Stimulated activated naive CD4-positive, alpha-beta T cell treated with Interleukin-2 at 50 U/mL for 16 hours (primary cell): ENCODE measurements around the gene CLASP1.
"Not testable (repeated sequence)": the region's sequence is repeated elsewhere in the genome, so short reads cannot be mapped to it uniquely, and the experiment has no call there.

ENCODE experiments used
- DNase-seq: peaks from one replicate; lab custom pipeline; 2025; lab: John Stamatoyannopoulos, UW

The CLASP1 gene

GRCh38 chr2:121502781-121503180 is 146.5 kb downstream of the CLASP1 start:
- no peak for DNase-seq

- no peak for DNase-seq
Observed at GRCh38 chr2:121502246-121502645, 147.0 kb downstream of the CLASP1 start.

GRCh38 chr2:121501554-121501953 is 147.7 kb downstream of the CLASP1 start:
- DNase-seq: no peak

GRCh38 chr2:121501031-121501430 is 148.2 kb downstream of the CLASP1 start:
- no peak for DNase-seq

- DNase-seq: no peak
Observed at GRCh38 chr2:121498731-121499130, 150.5 kb downstream of the CLASP1 start.

- no peak for DNase-seq
Observed at GRCh38 chr2:121492409-121492808, 156.9 kb downstream of the CLASP1 start.

GRCh38 chr2:121491518-121491917 is 157.7 kb downstream of the CLASP1 start:
- no peak for DNase-seq

- DNase-seq: no peak
Observed at GRCh38 chr2:121490584-121491133, 158.6 kb downstream of the CLASP1 start.

GRCh38 chr2:121489911-121490583 is 159.2 kb downstream of the CLASP1 start:
- DNase-seq: no peak

GRCh38 chr2:121489284-121489683 is 160.0 kb downstream of the CLASP1 start:
- DNase-seq: no peak

- DNase-seq: no peak
Observed at GRCh38 chr2:121486191-121486790, 163.0 kb downstream of the CLASP1 start.

GRCh38 chr2:121485039-121485438 is 164.2 kb downstream of the CLASP1 start:
- no peak for DNase-seq

- no peak for DNase-seq
Observed at GRCh38 chr2:121483846-121484245, 165.4 kb downstream of the CLASP1 start.

GRCh38 chr2:121483021-121483420 is 166.2 kb downstream of the CLASP1 start:
- DNase-seq: no peak

GRCh38 chr2:121480826-121481225 is 168.4 kb downstream of the CLASP1 start:
- no peak for DNase-seq

GRCh38 chr2:121479882-121480522 is 169.3 kb downstream of the CLASP1 start:
- DNase-seq: no peak

GRCh38 chr2:121478996-121479745 is 170.1 kb downstream of the CLASP1 start:
- DNase-seq: no peak

- not testable (repeated sequence) for DNase-seq
Observed at GRCh38 chr2:121478358-121478995, 170.8 kb downstream of the CLASP1 start.

- no peak for DNase-seq
Observed at GRCh38 chr2:121476684-121477083, 172.6 kb downstream of the CLASP1 start.

- DNase-seq: no peak
Observed at GRCh38 chr2:121475811-121476571, 173.3 kb downstream of the CLASP1 start.

- DNase-seq: no peak
Observed at GRCh38 chr2:121473512-121473911, 175.8 kb downstream of the CLASP1 start.
